HEK293T (cell line): ENCODE results near the gene LRRFIP1.

Source experiments
- CTCF ChIA-PET: fragments of 350-600 bp; formaldehyde crosslinking; extraction: SDS; loops from one replicate; lab custom pipeline; 2021; ENCODE audit warnings: antibody characterized with exemption, inconsistent platforms; lab: Yijun Ruan, JAX
- POLR2A ChIA-PET: fragments of 350-600 bp; formaldehyde crosslinking; extraction: SDS; loops from one replicate; lab custom pipeline; 2020; ENCODE audit warnings: antibody characterized with exemption, inconsistent platforms; lab: Yijun Ruan, JAX
- DNase-seq: peaks from one replicate; pipeline ENCODE4 v3.0.0; 2012; ENCODE audit warnings: mixed read lengths; ENCODE audit errors: extremely low spot score
- ARNT ChIP-seq: fragments of 450-650 bp; IDR thresholded peaks from 2 replicates; pipeline ENCODE4 v1.6.1; 2017; ENCODE audit warnings: mild to moderate bottlenecking
- BHLHE40 ChIP-seq: fragments of 450-650 bp; IDR thresholded peaks from 2 replicates; pipeline ENCODE4 v1.6.1; 2016; ENCODE audit warnings: mild to moderate bottlenecking, moderate library complexity, borderline replicate concordance
- CTBP1 ChIP-seq: fragments of 450-650 bp; IDR thresholded peaks from 2 replicates; pipeline ENCODE4 v1.6.1; 2016; ENCODE audit warnings: borderline replicate concordance
- ELF4 ChIP-seq: fragments of 450-650 bp; IDR thresholded peaks from 2 replicates; pipeline ENCODE4 v1.6.1; 2017; ENCODE audit warnings: antibody characterized with exemption
- FOXA1 ChIP-seq: fragments of 450-650 bp; IDR thresholded peaks from 2 replicates; pipeline ENCODE4 v1.6.1; 2016; ENCODE audit warnings: mild to moderate bottlenecking
- FOXK2 ChIP-seq: fragments of 450-650 bp; IDR thresholded peaks from 2 replicates; pipeline ENCODE4 v1.6.1; 2016; ENCODE audit warnings: mild to moderate bottlenecking
- FOXM1 ChIP-seq: fragments of 450-650 bp; IDR thresholded peaks from 2 replicates; pipeline ENCODE4 v1.6.1; 2017; ENCODE audit warnings: mild to moderate bottlenecking, borderline replicate concordance
- HDGF ChIP-seq: fragments of 450-650 bp; IDR thresholded peaks from 2 replicates; pipeline ENCODE4 v1.6.1; 2017; ENCODE audit warnings: antibody characterized with exemption, borderline replicate concordance
- L3MBTL2 ChIP-seq: fragments of 450-650 bp; conservative IDR thresholded peaks from 2 replicates; pipeline ENCODE4 v1.6.1; 2016; ENCODE audit warnings: mild to moderate bottlenecking
- LEF1 ChIP-seq: fragments of 450-650 bp; IDR thresholded peaks from 2 replicates; pipeline ENCODE4 v1.6.1; 2017; ENCODE audit warnings: mild to moderate bottlenecking, borderline replicate concordance
- NFRKB ChIP-seq: fragments of 450-650 bp; IDR thresholded peaks from 2 replicates; pipeline ENCODE4 v1.6.1; 2016; ENCODE audit warnings: mild to moderate bottlenecking, moderate library complexity
- PKNOX1 ChIP-seq: fragments of 450-650 bp; IDR thresholded peaks from 2 replicates; pipeline ENCODE4 v1.6.1; 2016
- SP1 ChIP-seq: fragments of 450-650 bp; IDR thresholded peaks from 2 replicates; pipeline ENCODE4 v1.6.1; 2017
- SUZ12 ChIP-seq: fragments of 450-650 bp; IDR thresholded peaks from 2 replicates; pipeline ENCODE4 v1.6.1; 2016; ENCODE audit warnings: mild to moderate bottlenecking
- TARDBP ChIP-seq: fragments of 450-650 bp; IDR thresholded peaks from 2 replicates; pipeline ENCODE4 v1.6.1; 2016
- ZNF384 ChIP-seq: fragments of 450-650 bp; IDR thresholded peaks from 2 replicates; pipeline ENCODE4 v1.6.1; 2016

Gene LRRFIP1

GRCh38 chr2:237744613-237745249 is 117.3 kb downstream of the LRRFIP1 start:
- DNase-seq: peak; percentile 78
- TF ChIP-seq NFRKB: no peak
- TF ChIP-seq FOXM1: no peak
- no peak for TF ChIP-seq HDGF
- no peak for TF ChIP-seq ELF4
- TF ChIP-seq BHLHE40: no peak
- no peak for TF ChIP-seq ARNT
- no peak for TF ChIP-seq FOXA1
- TF ChIP-seq FOXK2: no peak
- TF ChIP-seq LEF1: no peak
- TF ChIP-seq L3MBTL2: no peak
- TF ChIP-seq SUZ12: no peak
- no peak for TF ChIP-seq ZNF384
- TF ChIP-seq TARDBP: no peak
- TF ChIP-seq SP1: no peak
- ChIA-PET POLR2A (interaction anchor here (2.0 kb wide), 1 partner anchor 76 kb away, joined by 4 read pairs; no protein-coding TSS in a partner anchor), CTCF (interaction anchor here (0.5 to 2.1 kb wide), 13 partner anchors 8 to 145 kb away, joined by 3 to 11 read pairs (median 4); no protein-coding TSS in a partner anchor)

DNA sequence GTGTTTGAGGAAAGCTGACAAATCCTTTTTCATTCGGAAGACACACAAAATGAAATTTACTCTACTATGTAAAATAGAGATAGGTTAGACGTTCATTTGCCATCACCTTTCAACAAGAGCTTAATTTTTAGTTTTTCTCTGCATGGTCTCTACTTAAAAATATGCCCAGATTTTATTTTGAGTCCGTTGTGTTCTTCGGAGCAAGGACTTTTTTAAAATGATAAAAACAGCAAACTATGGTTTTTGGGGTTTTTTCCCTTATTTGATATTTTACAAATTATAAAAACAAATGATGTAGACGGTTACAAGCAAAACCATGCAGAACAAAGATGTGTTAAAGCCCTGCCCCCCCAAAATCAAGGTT is 117.8 kb downstream of the LRRFIP1 start:
- no peak for DNase-seq
- TF ChIP-seq LEF1 (no peak), BHLHE40 (no peak), ELF4 (no peak), FOXA1 (no peak), FOXK2 (no peak), ARNT (no peak), SUZ12 (no peak), SP1 (no peak), ZNF384 (no peak), CTBP1 (no peak), TARDBP (no peak), L3MBTL2 (no peak), PKNOX1 (no peak), FOXM1 (no peak), HDGF (no peak), NFRKB (no peak)
- CTCF ChIA-PET: interaction anchor here (0.6 to 2.1 kb wide), 12 partner anchors 9 to 146 kb away, joined by 3 to 11 read pairs (median 4); no protein-coding TSS in a partner anchor
- POLR2A ChIA-PET: interaction anchor here (2.0 kb wide), 1 partner anchor 76 kb away, joined by 4 read pairs; no protein-coding TSS in a partner anchor

- no peak for DNase-seq
- ChIA-PET CTCF (interaction anchor here (0.7 to 2.1 kb wide), 2 partner anchors 74 to 77 kb away, joined by 3 to 11 read pairs; no protein-coding TSS in a partner anchor), POLR2A (no interaction called here)
- no peak for TF ChIP-seq LEF1
- no peak for TF ChIP-seq FOXM1
- TF ChIP-seq SP1: no peak
- no peak for TF ChIP-seq SUZ12
- TF ChIP-seq FOXA1: no peak
- no peak for TF ChIP-seq ARNT
- TF ChIP-seq NFRKB: no peak
- TF ChIP-seq FOXK2: no peak
- TF ChIP-seq ZNF384: no peak
- TF ChIP-seq TARDBP: no peak
- no peak for TF ChIP-seq ELF4
- no peak for TF ChIP-seq BHLHE40
- TF ChIP-seq CTBP1: no peak
- TF ChIP-seq PKNOX1: no peak
- no peak for TF ChIP-seq HDGF
- no peak for TF ChIP-seq L3MBTL2
Measured at GRCh38 chr2:237746302-237747080, 119.1 kb downstream of the LRRFIP1 start.

DNA sequence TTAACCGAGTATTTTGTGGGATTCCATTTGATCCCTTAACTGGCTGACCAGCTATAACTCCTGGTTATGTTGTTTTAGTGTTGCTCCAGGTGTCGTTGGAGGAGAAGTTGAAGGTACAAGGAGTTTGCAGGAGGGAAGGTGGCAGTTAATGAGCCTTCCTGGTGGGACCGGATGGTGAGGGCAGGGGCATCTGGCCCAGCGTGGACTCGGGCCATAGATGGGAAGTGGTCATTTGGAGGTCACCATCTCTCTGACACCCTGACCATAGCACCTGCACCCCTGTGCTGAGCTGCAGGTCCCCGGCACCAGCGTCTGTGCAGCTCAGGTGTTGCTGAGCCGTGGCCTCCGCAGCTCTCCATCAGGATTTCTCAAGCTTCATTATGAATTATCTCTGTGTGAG is 119.8 kb downstream of the LRRFIP1 start:
- POLR2A ChIA-PET: no interaction called here
- TF ChIP-seq SP1 (no peak), PKNOX1 (no peak), LEF1 (no peak), HDGF (no peak), FOXM1 (no peak), NFRKB (no peak), BHLHE40 (no peak), SUZ12 (no peak), ARNT (no peak), L3MBTL2 (no peak)
- no peak for DNase-seq
- CTCF ChIA-PET: interaction anchor here (0.7 kb wide), 1 partner anchor 77 kb away, joined by 3 read pairs; no protein-coding TSS in a partner anchor

DNA sequence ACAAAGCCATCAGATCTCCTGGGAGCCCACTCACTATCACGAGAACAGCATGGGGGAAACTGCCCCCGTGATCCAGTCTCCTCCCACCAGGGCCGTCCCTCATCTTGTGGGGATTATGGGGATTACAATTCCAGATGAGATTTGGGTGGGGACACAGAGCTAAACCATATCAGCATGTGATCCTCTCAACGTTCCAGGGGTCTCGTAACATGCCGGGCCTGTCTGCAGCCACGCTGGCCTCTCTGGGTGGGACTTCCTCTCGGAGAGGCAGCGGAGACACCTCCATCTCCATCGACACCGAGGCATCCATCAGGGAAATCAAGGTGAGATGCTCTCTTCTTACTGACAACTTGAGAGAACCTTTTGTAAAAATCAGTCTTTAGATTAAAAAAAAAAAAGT is 121.6 kb downstream of the LRRFIP1 start:
- TF ChIP-seq SUZ12 (no peak), HDGF (no peak), L3MBTL2 (no peak), PKNOX1 (no peak), FOXM1 (no peak), ZNF384 (no peak), LEF1 (no peak), NFRKB (no peak), CTBP1 (no peak), ARNT (no peak), TARDBP (no peak), ELF4 (no peak)
- ChIA-PET CTCF (no interaction called here), POLR2A (no interaction called here)
- no peak for DNase-seq
